IPS DF 6.9 (cell line): ENCODE data around the gene SELENOV.

Experiments
- DNase-seq: peaks from one replicate; pipeline ENCODE4 v3.0.0-alpha.2; 2013; ENCODE audit warnings: low read depth, low spot score
- H3K27ac ChIP-seq: one replicate; pipeline ENCODE4 v1.5.1; 2013; ENCODE audit warnings: low read length, control low read depth
- H3K27me3 ChIP-seq: 2 replicates; pipeline ENCODE4 v1.6.1; 2013; ENCODE audit warnings: mild to moderate bottlenecking, low read length; ENCODE audit not compliant: control insufficient read depth, insufficient read depth
- H3K36me3 ChIP-seq: 2 replicates; pipeline ENCODE4 v1.6.1; 2013; ENCODE audit warnings: low read length; ENCODE audit not compliant: control insufficient read depth, insufficient read depth
- H3K4me1 ChIP-seq: 2 replicates; pipeline ENCODE4 v1.6.1; 2013; ENCODE audit warnings: low read length; ENCODE audit not compliant: control insufficient read depth, insufficient read depth
- H3K4me3 ChIP-seq: 2 replicates; pipeline ENCODE4 v1.5.1; 2013; ENCODE audit warnings: mild to moderate bottlenecking, low read length
- H3K9me3 ChIP-seq: 2 replicates; pipeline ENCODE4 v1.6.1; 2013; ENCODE audit warnings: low read length, inconsistent platforms; ENCODE audit not compliant: control insufficient read depth, insufficient read depth
- WGBS: extraction: QIAGEN DNeasy Blood & Tissue Kit; methylation state at CpG from one replicate; pipeline ENCODE4 v1.1.7; 2013; ENCODE audit warnings: mixed read lengths, missing lambda C conversion rate; ENCODE audit not compliant: insufficient read length, insufficient coverage; 5-methylcytosine and 5-hydroxymethylcytosine counted together

Gene SELENOV

GRCh38 chr19:39492788-39493187 is 22.2 kb upstream of the SELENOV start:
- peaks cover 20% of the 10 kb centered on the region for H3K36me3 ChIP-seq
- no peak overlapping the region for H3K4me3 ChIP-seq
- WGBS, result no CpG with 5 or more reads among the region's 3 CpGs

GRCh38 chr19:39494661-39495060 is 20.3 kb upstream of the SELENOV start:
- no peak for DNase-seq

More at GRCh38 chr19:39492788-39493187, 22.2 kb upstream of the SELENOV start:
- Histone ChIP-seq H3K27ac (no peak overlapping the region), H3K27me3 (no peaks in the 10 kb centered on the region), H3K9me3 (no peaks in the 10 kb centered on the region; the same call in 1 of the 2 replicates), H3K4me1 (no peaks in the 10 kb centered on the region)
- DNase-seq, result no peak

GRCh38 chr19:39496063-39496462 is 18.9 kb upstream of the SELENOV start:
- Histone ChIP-seq H3K27me3 (peaks cover 13% of the 10 kb centered on the region), H3K9me3 (no peaks in the 10 kb centered on the region; the same call in 1 of the 2 replicates), H3K4me1 (peaks cover 3% of the 10 kb centered on the region; the same call in 1 of the 2 replicates), H3K27ac (no peak overlapping the region), H3K36me3 (0 out of 2 replicates have a peak, but pooled peaks cover 2% of the 10 kb centered on the region), H3K4me3 (no peak overlapping the region)
- DNase-seq, result no peak
- no CpG with 5 or more reads among the region's 5 CpGs for WGBS

More at GRCh38 chr19:39494661-39495060, 20.3 kb upstream of the SELENOV start:
- H3K4me1 ChIP-seq, result peaks cover 3% of the 10 kb centered on the region; the same call in 1 of the 2 replicates
- H3K9me3 ChIP-seq, result no peaks in the 10 kb centered on the region; the same call in 1 of the 2 replicates
- H3K4me3 ChIP-seq, result no peak overlapping the region
- H3K27me3 ChIP-seq, result peaks cover 10% of the 10 kb centered on the region
- 0 out of 2 replicates have a peak, but pooled peaks cover 2% of the 10 kb centered on the region for H3K36me3 ChIP-seq
- no peak overlapping the region for H3K27ac ChIP-seq
- no CpG with 5 or more reads among the region's 5 CpGs for WGBS

- H3K9me3 ChIP-seq, result no peaks in the 10 kb centered on the region; the same call in 1 of the 2 replicates
- peaks cover 3% of the 10 kb centered on the region; the same call in 1 of the 2 replicates for H3K4me1 ChIP-seq
- H3K36me3 ChIP-seq, result no peaks in the 10 kb centered on the region
- H3K4me3 ChIP-seq, result no peak overlapping the region; the same call in 1 of the 2 replicates
- no CpG with 5 or more reads among the region's 7 CpGs for WGBS
- no peak for DNase-seq
- peaks cover 13% of the 10 kb centered on the region for H3K27me3 ChIP-seq
- H3K27ac ChIP-seq, result no peak overlapping the region
These were observed 17.3 kb upstream of the SELENOV start for GRCh38 chr19:39497701-39497995.

GRCh38 chr19:39497996-39498797 is 16.7 kb upstream of the SELENOV start:
- no peak overlapping the region for H3K27ac ChIP-seq
- H3K4me3 ChIP-seq, result peak overlapping the region; percentile 64; the same call in 1 of the 2 replicates
- no CpG with 5 or more reads among the region's 40 CpGs for WGBS
- DNase-seq, result no peak
- H3K4me1 ChIP-seq, result peaks cover 3% of the 10 kb centered on the region; the same call in 1 of the 2 replicates
- H3K27me3 ChIP-seq, result peaks cover 15% of the 10 kb centered on the region
- no peaks in the 10 kb centered on the region; the same call in 1 of the 2 replicates for H3K9me3 ChIP-seq
- no peaks in the 10 kb centered on the region for H3K36me3 ChIP-seq

- no peaks in the 10 kb centered on the region for H3K36me3 ChIP-seq
- H3K27me3 ChIP-seq, result peaks cover 15% of the 10 kb centered on the region
- no peak for DNase-seq
- no peaks in the 10 kb centered on the region; the same call in 1 of the 2 replicates for H3K9me3 ChIP-seq
- WGBS, result no CpG with 5 or more reads among the region's 60 CpGs
- H3K4me1 ChIP-seq, result peaks cover 3% of the 10 kb centered on the region; the same call in 1 of the 2 replicates
- H3K4me3 ChIP-seq, result peak within 1 kb of the TSS; percentile 64; the same call in 1 of the 2 replicates
- H3K27ac ChIP-seq, result no peak within 1 kb of the TSS
These were observed 15.9 kb upstream of the SELENOV start, which contains the start of gene DLL3 for GRCh38 chr19:39498798-39499642. TSS of gene DLL3 (plus strand) at chr19:39498947. CDS start at chr19:39498975, 28 bp downstream.

- H3K27me3 ChIP-seq, result peaks cover 15% of the 10 kb centered on the region
- DNase-seq, result no peak
- H3K9me3 ChIP-seq, result no peaks in the 10 kb centered on the region; the same call in 1 of the 2 replicates
- WGBS, result no CpG with 5 or more reads among the region's 8 CpGs
- H3K4me3 ChIP-seq, result no peak overlapping the region
- no peak overlapping the region for H3K27ac ChIP-seq
- no peaks in the 10 kb centered on the region for H3K36me3 ChIP-seq
- H3K4me1 ChIP-seq, result peaks cover 3% of the 10 kb centered on the region; the same call in 1 of the 2 replicates
These were observed 15.0 kb upstream of the SELENOV start for GRCh38 chr19:39499932-39500331.

- Histone ChIP-seq H3K27me3 (peaks cover 18% of the 10 kb centered on the region), H3K27ac (no peak overlapping the region), H3K36me3 (no peaks in the 10 kb centered on the region), H3K4me3 (no peak overlapping the region), H3K4me1 (peaks cover 3% of the 10 kb centered on the region; the same call in 1 of the 2 replicates), H3K9me3 (no peaks in the 10 kb centered on the region; the same call in 1 of the 2 replicates)
- no CpG with 5 or more reads among the region's 4 CpGs for WGBS
- DNase-seq, result no peak
These were observed 14.4 kb upstream of the SELENOV start for GRCh38 chr19:39500543-39500942.

- no peak for DNase-seq
- Histone ChIP-seq H3K27ac (no peak overlapping the region), H3K9me3 (no peaks in the 10 kb centered on the region), H3K36me3 (no peaks in the 10 kb centered on the region), H3K27me3 (peaks cover 19% of the 10 kb centered on the region), H3K4me3 (no peak overlapping the region), H3K4me1 (peaks cover 3% of the 10 kb centered on the region; the same call in 1 of the 2 replicates)
- no CpG with 5 or more reads among the region's 5 CpGs for WGBS
These were observed 13.6 kb upstream of the SELENOV start for GRCh38 chr19:39501340-39501739.
